ENCODE results near the gene TCF20. TPM values are rescaled to one million over a fixed set of nuclear protein-coding genes. Genes with fewer than 3 reads are reported as not detected.
A peak's percentile ranks its signal among the peaks of the same experiment; 100 is the strongest.

Gene TCF20
- total and polyA plus RNA-seq, 2 experiments from 2014 or later = 5.7 to 48.8 TPM

GRCh38 chr22:42303396-42304323 is 33.2 kb upstream of the TCF20 start:
- Histone ChIP-seq H3K27me3 (no peaks in the 10 kb centered on the region), H3K4me1 (ENCODE audit: low read depth) (peaks cover 32% of the 10 kb centered on the region), H3K27ac (no peak overlapping the region), H3K9me3 (ENCODE audit: low read depth) (no peaks in the 10 kb centered on the region), H3K4me3 (no peak overlapping the region), H3K36me3 (no peaks in the 10 kb centered on the region)
- DNase-seq (ENCODE audit: low read depth in 1 of 2, low spot score in 1 of 2) = no peak
- TF ChIP-seq CTCF (IDR thresholded peaks at IDR 0.05; ENCODE audit: low read depth, low read length) = no peak

DNA sequence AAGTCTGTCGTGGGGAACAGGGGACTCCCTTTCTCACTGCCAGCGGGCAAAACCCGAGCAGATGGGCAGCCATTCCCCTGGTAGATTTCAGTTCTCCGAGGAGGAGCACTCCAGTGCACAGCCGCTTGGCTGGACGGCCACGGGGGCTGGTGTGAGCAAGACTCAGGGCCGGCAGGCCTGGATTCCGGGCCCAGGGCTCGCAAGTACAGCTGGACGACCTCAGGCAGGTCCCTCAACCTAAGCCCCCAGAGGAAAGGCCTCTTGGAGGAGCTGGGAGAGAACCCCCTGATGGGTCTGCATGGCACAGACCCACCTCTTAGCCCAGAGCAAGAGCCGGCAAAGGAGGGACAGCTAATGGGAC is 31.3 kb upstream of the TCF20 start:
- H3K27me3 ChIP-seq = no peaks in the 10 kb centered on the region
- no peaks in the 10 kb centered on the region for H3K36me3 ChIP-seq
- TF ChIP-seq CTCF (IDR thresholded peaks at IDR 0.05; ENCODE audit: low read depth, low read length) = no peak
- H3K9me3 ChIP-seq (ENCODE audit: low read depth) = no peaks in the 10 kb centered on the region
- no peak overlapping the region for H3K4me3 ChIP-seq
- H3K4me1 ChIP-seq (ENCODE audit: low read depth) = peaks cover 32% of the 10 kb centered on the region
- DNase-seq (ENCODE audit: low read depth in 1 of 2, low spot score in 1 of 2) = no peak
- no peak overlapping the region for H3K27ac ChIP-seq

DNA sequence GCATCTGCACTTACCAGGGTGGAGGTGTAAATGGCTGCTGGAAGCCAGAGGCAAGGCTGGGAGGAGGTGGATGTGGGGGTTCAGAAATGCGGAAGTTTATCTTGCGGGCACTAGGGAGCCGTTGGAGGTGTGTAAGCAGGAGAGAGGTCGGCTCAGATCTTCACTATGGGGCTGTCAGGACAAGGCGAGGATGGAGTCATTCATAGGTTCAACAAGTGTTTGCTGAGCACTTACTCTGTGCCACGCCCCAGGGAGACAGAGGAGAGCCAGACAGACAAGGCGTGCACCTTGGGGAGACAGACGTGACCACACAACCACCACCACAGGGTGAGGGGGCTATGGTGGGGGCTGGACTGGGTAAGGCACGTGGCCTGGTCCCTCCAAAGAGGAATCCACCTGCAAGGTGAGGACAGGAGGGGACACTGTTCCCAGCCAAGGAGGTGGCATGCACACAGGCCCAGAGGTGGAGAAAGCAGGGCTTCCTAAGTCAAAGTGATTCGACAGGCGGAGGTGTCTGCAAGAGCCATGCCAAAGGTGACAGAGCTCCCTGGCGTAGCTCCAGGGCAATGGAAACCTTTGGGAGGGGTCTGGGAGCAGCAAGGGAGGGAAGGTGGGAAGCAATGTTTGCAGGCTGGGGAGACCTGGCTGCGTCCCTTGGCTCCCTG is 30.8 kb upstream of the TCF20 start:
- Histone ChIP-seq H3K4me3 (no peak overlapping the region), H3K27me3 (no peaks in the 10 kb centered on the region), H3K36me3 (no peaks in the 10 kb centered on the region), H3K9me3 (ENCODE audit: low read depth) (no peaks in the 10 kb centered on the region), H3K27ac (no peak overlapping the region), H3K4me1 (ENCODE audit: low read depth) (peaks cover 32% of the 10 kb centered on the region)
- DNase-seq (ENCODE audit: low read depth in 1 of 2, low spot score in 1 of 2) = peak in 1 of 2 donors; percentile 45
- no peak for TF ChIP-seq CTCF (IDR thresholded peaks at IDR 0.05; ENCODE audit: low read depth, low read length)

- H3K9me3 ChIP-seq (ENCODE audit: low read depth) = no peaks in the 10 kb centered on the region
- no peak for DNase-seq (ENCODE audit: low read depth in 1 of 2, low spot score in 1 of 2)
- no peak overlapping the region for H3K4me3 ChIP-seq
- no peak overlapping the region for H3K27ac ChIP-seq
- no peak for TF ChIP-seq CTCF (IDR thresholded peaks at IDR 0.05; ENCODE audit: low read depth, low read length)
- no peaks in the 10 kb centered on the region for H3K27me3 ChIP-seq
- H3K4me1 ChIP-seq (ENCODE audit: low read depth) = peaks cover 32% of the 10 kb centered on the region
- H3K36me3 ChIP-seq = no peaks in the 10 kb centered on the region
These were observed 30.0 kb upstream of the TCF20 start for GRCh38 chr22:42300259-42301076.

DNA sequence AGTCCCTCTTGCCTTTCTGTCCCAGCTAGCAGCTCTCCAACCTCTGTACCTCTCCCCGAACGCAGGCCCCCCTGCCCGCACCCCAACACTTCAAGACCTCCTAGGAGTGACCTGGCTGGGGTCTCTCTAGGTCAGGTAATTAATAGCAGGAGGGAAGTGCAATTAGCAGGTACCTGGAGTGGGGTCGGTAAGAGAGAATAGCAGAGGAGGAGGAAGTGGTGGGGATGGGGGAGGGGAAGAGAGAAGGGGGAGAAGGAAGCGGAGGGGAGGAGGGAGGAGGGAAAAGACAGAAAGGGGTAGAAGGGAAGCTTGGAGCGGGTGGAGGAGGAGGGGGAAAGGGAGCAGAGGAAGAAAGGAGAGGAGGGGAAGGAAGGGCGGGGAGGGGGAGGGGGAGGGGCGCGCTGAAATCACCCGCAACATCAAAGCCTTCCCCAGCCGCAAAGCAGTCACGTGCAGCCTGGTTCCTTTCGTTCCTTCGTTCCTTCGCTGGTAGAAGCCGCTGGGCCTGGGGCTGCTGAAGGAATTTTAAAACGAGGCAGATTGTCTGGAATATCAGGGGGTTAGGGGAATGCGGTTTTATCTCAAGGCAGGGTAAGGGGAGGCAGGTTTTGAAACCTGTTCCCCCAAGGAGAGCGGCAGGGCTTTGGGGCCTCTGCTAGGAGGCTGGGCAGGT is 29.3 kb upstream of the TCF20 start:
- Histone ChIP-seq H3K27me3 (no peaks in the 10 kb centered on the region), H3K27ac (no peak overlapping the region), H3K4me3 (no peak overlapping the region), H3K36me3 (no peaks in the 10 kb centered on the region), H3K4me1 (ENCODE audit: low read depth) (peaks cover 32% of the 10 kb centered on the region), H3K9me3 (ENCODE audit: low read depth) (no peaks in the 10 kb centered on the region)
- no peak for TF ChIP-seq CTCF (IDR thresholded peaks at IDR 0.05; ENCODE audit: low read depth, low read length)
- peak; percentile 16 to 52 for DNase-seq (ENCODE audit: low read depth in 1 of 2, low spot score in 1 of 2)

Measured in cardiac muscle cell (in vitro differentiated cells and primary cell).